DMS 273 (cell line): Measurements from ENCODE around the gene FDXACB1.
A peak's percentile ranks its signal among the peaks of the same experiment; 100 is the strongest.
"Not testable (repeated sequence)": the region's sequence is repeated elsewhere in the genome, so short reads cannot be mapped to it uniquely, and the experiment has no call there.

ENCODE experiments used
- DNase-seq: peaks from one replicate; lab custom pipeline; 2025; ENCODE audit not compliant: unreplicated experiment; lab: John Stamatoyannopoulos, UW

The FDXACB1 gene

GRCh38 chr11:111910676-111911562 lies 32.0 kb upstream of the FDXACB1 start:
- no peak for DNase-seq

GRCh38 chr11:111909378-111909777 lies 30.4 kb upstream of the FDXACB1 start:
- no peak for DNase-seq

- no peak for DNase-seq
Observed at GRCh38 chr11:111908639-111909305, 29.8 kb upstream of the FDXACB1 start.

GRCh38 chr11:111906680-111907079 lies 27.7 kb upstream of the FDXACB1 start:
- no peak for DNase-seq

GRCh38 chr11:111905411-111905810 lies 26.4 kb upstream of the FDXACB1 start:
- no peak for DNase-seq

- no peak for DNase-seq
Observed at GRCh38 chr11:111886844-111887243, 7.9 kb upstream of the FDXACB1 start.

- no peak for DNase-seq
Observed at GRCh38 chr11:111886032-111886431, 7.1 kb upstream of the FDXACB1 start.

- not testable (repeated sequence) for DNase-seq
Observed at GRCh38 chr11:111885053-111885452, 6.1 kb upstream of the FDXACB1 start.

GRCh38 chr11:111882202-111882601 lies 3.2 kb upstream of the FDXACB1 start:
- DNase-seq, result no peak

GRCh38 chr11:111879637-111879960 lies 634 bp upstream of the FDXACB1 start:
- peak; percentile 27 for DNase-seq

GRCh38 chr11:111878385-111878848 lies 548 bp downstream of the FDXACB1 start:
- peak; percentile 73 for DNase-seq

- DNase-seq, result peak; percentile 18
Observed at GRCh38 chr11:111871693-111872161, 7.2 kb downstream of the FDXACB1 start.

- peak; percentile 78 for DNase-seq
Observed at GRCh38 chr11:111870886-111871692, 7.9 kb downstream of the FDXACB1 start, which contains the start of gene ALG9. TSS of gene ALG9 (minus strand) at chr11:111871581. CDS start at chr11:111871482, 99 bp downstream.

- no peak for DNase-seq
Observed at GRCh38 chr11:111870522-111870885, 8.5 kb downstream of the FDXACB1 start.

- DNase-seq, result no peak
Observed at GRCh38 chr11:111870113-111870512, 8.9 kb downstream of the FDXACB1 start.

GRCh38 chr11:111860257-111860656 lies 18.7 kb downstream of the FDXACB1 start:
- DNase-seq, result no peak

- DNase-seq, result no peak
Observed at GRCh38 chr11:111855506-111855905, 23.5 kb downstream of the FDXACB1 start.

GRCh38 chr11:111852103-111852502 lies 26.9 kb downstream of the FDXACB1 start:
- no peak for DNase-seq

GRCh38 chr11:111851636-111852035 lies 27.3 kb downstream of the FDXACB1 start:
- peak; percentile 9 for DNase-seq

- no peak for DNase-seq
Observed at GRCh38 chr11:111851067-111851466, 27.9 kb downstream of the FDXACB1 start.

GRCh38 chr11:111849631-111850030 lies 29.3 kb downstream of the FDXACB1 start:
- no peak for DNase-seq
